ENCODE measurements around the gene ISM2. TPM values are rescaled to one million over a fixed set of nuclear protein-coding genes. Genes with fewer than 3 reads are reported as not detected.

Gene ISM2
- total RNA-seq, 1 donor from 2014 or later = not detected

GRCh38 chr14:77485256-77485655, 13.4 kb downstream of the ISM2 start:
- no peak for DNase-seq (ENCODE audit: low spot score in 2 of 2)
- TF ChIP-seq CTCF (IDR thresholded peaks at IDR 0.05) = no peak
- intact Hi-C loops (cut with DNase I) = no loop called here
- Histone ChIP-seq H3K4me3 (no peak overlapping the region), H3K27me3 (no peaks in the 10 kb centered on the region), H3K4me1 (no peaks in the 10 kb centered on the region), H3K36me3 (no peaks in the 10 kb centered on the region), H3K9me3 (no peaks in the 10 kb centered on the region), H3K27ac (no peak overlapping the region)

DNA sequence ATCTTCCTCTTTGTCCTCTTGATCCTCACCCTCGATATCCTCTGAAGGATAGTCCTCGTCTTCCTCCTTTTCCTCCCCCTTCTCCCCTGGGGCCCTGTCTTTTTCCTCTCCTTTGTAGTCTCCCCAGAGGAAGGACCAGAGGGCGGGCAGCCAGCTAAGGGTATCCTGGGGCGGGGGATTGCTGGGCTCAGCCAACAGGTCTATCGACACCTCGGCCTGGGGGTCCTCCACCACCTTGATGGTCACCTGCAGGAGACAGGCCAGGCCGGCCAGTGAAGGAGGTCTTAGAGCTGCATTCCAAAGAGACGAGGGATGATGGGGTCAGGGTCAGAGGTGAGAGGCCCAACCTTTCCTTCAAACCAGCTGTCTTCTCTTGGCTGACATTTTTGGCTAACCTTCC, 16.2 kb downstream of the ISM2 start:
- Histone ChIP-seq H3K36me3 (no peaks in the 10 kb centered on the region), H3K27me3 (no peaks in the 10 kb centered on the region), H3K9me3 (no peaks in the 10 kb centered on the region), H3K27ac (no peak overlapping the region), H3K4me3 (no peak overlapping the region), H3K4me1 (no peaks in the 10 kb centered on the region)
- intact Hi-C loops (cut with DNase I) = no loop called here
- DNase-seq (ENCODE audit: low spot score in 2 of 2) = no peak
- TF ChIP-seq CTCF (IDR thresholded peaks at IDR 0.05) = no peak

- intact Hi-C loops (cut with DNase I) = no loop called here
- no peak for DNase-seq (ENCODE audit: low spot score in 2 of 2)
These were observed 19.8 kb downstream of the ISM2 start for GRCh38 chr14:77478796-77479195.

GRCh38 chr14:77478029-77478428, 20.6 kb downstream of the ISM2 start:
- Histone ChIP-seq H3K27me3 (no peaks in the 10 kb centered on the region), H3K4me1 (no peaks in the 10 kb centered on the region), H3K27ac (no peak overlapping the region), H3K4me3 (no peak overlapping the region), H3K36me3 (no peaks in the 10 kb centered on the region), H3K9me3 (no peaks in the 10 kb centered on the region)
- TF ChIP-seq CTCF (IDR thresholded peaks at IDR 0.05) = no peak
- no peak for DNase-seq (ENCODE audit: low spot score in 2 of 2)
- intact Hi-C loops (cut with DNase I) = no loop called here

More at GRCh38 chr14:77478796-77479195, 19.8 kb downstream of the ISM2 start:
- Histone ChIP-seq H3K9me3 (no peaks in the 10 kb centered on the region), H3K4me3 (no peak overlapping the region), H3K36me3 (no peaks in the 10 kb centered on the region), H3K27ac (no peak overlapping the region), H3K4me1 (no peaks in the 10 kb centered on the region), H3K27me3 (no peaks in the 10 kb centered on the region)
- TF ChIP-seq CTCF (IDR thresholded peaks at IDR 0.05) = no peak

GRCh38 chr14:77475432-77476115, 23.0 kb downstream of the ISM2 start:
- DNase-seq (ENCODE audit: low spot score in 2 of 2) = no peak
- no peaks in the 10 kb centered on the region for H3K36me3 ChIP-seq
- intact Hi-C loops (cut with DNase I) = no loop called here
- no peak overlapping the region for H3K4me3 ChIP-seq
- no peaks in the 10 kb centered on the region for H3K9me3 ChIP-seq
- H3K27me3 ChIP-seq = no peaks in the 10 kb centered on the region
- no peak for TF ChIP-seq CTCF (IDR thresholded peaks at IDR 0.05)
- no peaks in the 10 kb centered on the region for H3K4me1 ChIP-seq
- no peak overlapping the region for H3K27ac ChIP-seq

Data from ascending aorta (tissue), 2 donors.